HEK293 (cell line): ENCODE measurements around the gene PKHD1.

Experiments
- CTCF ChIA-PET: fragments of 350-600 bp; formaldehyde crosslinking; extraction: SDS; loops from one replicate; lab custom pipeline; 2021; ENCODE audit warnings: antibody characterized with exemption; lab: Yijun Ruan, JAX
- POLR2A ChIA-PET: fragments of 300-600 bp; formaldehyde crosslinking; extraction: SDS; loops from one replicate; lab custom pipeline; 2020; ENCODE audit warnings: antibody characterized with exemption, inconsistent platforms; lab: Yijun Ruan, JAX
- H3K27ac ChIP-seq: fragments of 200-500 bp; sonication (Bioruptor generic); 2 replicates; pipeline ENCODE4 v1.5.1; 2014; ENCODE audit warnings: low read depth, low read length, control low read depth, inconsistent platforms; ENCODE audit errors: extremely low read depth
- H3K36me3 ChIP-seq, 2 experiments: fragments of 200-500 bp in 1 of 2; sonication (Bioruptor generic) in 1 of 2; 1 replicate in 1 of 2; 2 replicates in 1 of 2; pipeline ENCODE4 v1.5.1; 2014 to 2017; ENCODE audit warnings: inconsistent platforms in 2 of 2, low read length in 2 of 2; ENCODE audit not compliant: control insufficient read depth in 2 of 2, insufficient read depth in 1 of 2
- H3K4me1 ChIP-seq: fragments of 200-500 bp; sonication (Bioruptor generic); 2 replicates; pipeline ENCODE4 v1.5.1; 2014; ENCODE audit warnings: mild to moderate bottlenecking, low read length, inconsistent platforms; ENCODE audit not compliant: control insufficient read depth, insufficient read depth
- H3K4me3 ChIP-seq: 2 replicates; pipeline ENCODE4 v1.5.1; 2011; ENCODE audit warnings: low read depth, mild to moderate bottlenecking, control low read depth, low read length, moderate library complexity
- H3K9me3 ChIP-seq: fragments of 200-500 bp; sonication (Bioruptor generic); 2 replicates; pipeline ENCODE4 v1.5.1; 2014; ENCODE audit warnings: low read depth, low read length, inconsistent platforms; ENCODE audit not compliant: control insufficient read depth, insufficient read depth
- GLIS1 ChIP-seq: fragments of 450-650 bp; formaldehyde crosslinking; IDR thresholded peaks from 2 replicates; pipeline ENCODE4 v1.5.1; 2016; ENCODE audit warnings: missing biosample characterization, missing genetic modification characterization
- HOXA7 ChIP-seq: sonication (generic); formaldehyde crosslinking; IDR thresholded peaks from 2 replicates; pipeline ENCODE4 v1.8.1; 2022; ENCODE audit warnings: missing genetic modification reagents, borderline replicate concordance
- HOXD13 ChIP-seq: sonication (generic); formaldehyde crosslinking; IDR thresholded peaks from 2 replicates; pipeline ENCODE4 v1.8.0; 2022; ENCODE audit warnings: missing genetic modification reagents, borderline replicate concordance
- IKZF3 ChIP-seq: fragments of 450-650 bp; IDR thresholded peaks from 2 replicates; pipeline ENCODE4 v1.5.0; 2018; ENCODE audit warnings: missing biosample characterization, mild to moderate bottlenecking, missing genetic modification characterization, moderate library complexity
- INSM2 ChIP-seq: fragments of 450-650 bp; formaldehyde crosslinking; IDR thresholded peaks from 2 replicates; pipeline ENCODE4 v1.5.1; 2016; ENCODE audit warnings: missing biosample characterization, missing genetic modification characterization
- YY1 ChIP-seq: fragments of 450-650 bp; formaldehyde crosslinking; IDR thresholded peaks from 2 replicates; pipeline ENCODE4 v1.5.1; 2018; ENCODE audit warnings: missing biosample characterization, missing genetic modification characterization
- YY2 ChIP-seq: fragments of 450-650 bp; formaldehyde crosslinking; IDR thresholded peaks from 2 replicates; pipeline ENCODE4 v1.5.1; 2016; ENCODE audit warnings: missing biosample characterization, missing genetic modification characterization
- ZBTB1 ChIP-seq: fragments of 450-650 bp; formaldehyde crosslinking; IDR thresholded peaks from 2 replicates; pipeline ENCODE4 v1.5.1; 2016; ENCODE audit warnings: missing biosample characterization, missing genetic modification characterization
- ZBTB8A ChIP-seq: fragments of 450-650 bp; formaldehyde crosslinking; IDR thresholded peaks from 2 replicates; pipeline ENCODE4 v1.5.1; 2016; ENCODE audit warnings: missing biosample characterization, missing genetic modification characterization
- ZNF140 ChIP-seq: fragments of 450-650 bp; formaldehyde crosslinking; IDR thresholded peaks from 2 replicates; pipeline ENCODE4 v1.5.1; 2016; ENCODE audit warnings: missing biosample characterization, missing genetic modification characterization
- ZNF174 ChIP-seq: fragments of 450-650 bp; formaldehyde crosslinking; IDR thresholded peaks from 2 replicates; pipeline ENCODE4 v1.5.0; 2017; ENCODE audit warnings: missing biosample characterization, mild to moderate bottlenecking, missing genetic modification characterization
- ZNF350 ChIP-seq: fragments of 450-650 bp; formaldehyde crosslinking; IDR thresholded peaks from 2 replicates; pipeline ENCODE4 v1.5.0; 2017; ENCODE audit warnings: missing biosample characterization, mild to moderate bottlenecking, missing genetic modification characterization
- ZNF48 ChIP-seq: fragments of 450-650 bp; formaldehyde crosslinking; IDR thresholded peaks from 2 replicates; pipeline ENCODE4 v1.5.1; 2016; ENCODE audit warnings: missing biosample characterization, missing genetic modification characterization
- ZNF561 ChIP-seq: fragments of 450-650 bp; IDR thresholded peaks from 2 replicates; pipeline ENCODE4 v1.5.1; 2018; ENCODE audit warnings: missing biosample characterization, missing genetic modification characterization, borderline replicate concordance
- ZNF624 ChIP-seq: fragments of 450-650 bp; formaldehyde crosslinking; IDR thresholded peaks from 2 replicates; pipeline ENCODE4 v1.5.1; 2017; ENCODE audit warnings: missing biosample characterization, missing genetic modification characterization
- ZNF677 ChIP-seq: fragments of 450-650 bp; IDR thresholded peaks from 2 replicates; pipeline ENCODE4 v1.5.0; 2018; ENCODE audit warnings: missing biosample characterization, mild to moderate bottlenecking, missing genetic modification characterization, moderate library complexity
- ZNF707 ChIP-seq: fragments of 450-650 bp; formaldehyde crosslinking; IDR thresholded peaks from 2 replicates; pipeline ENCODE4 v1.5.1; 2016; ENCODE audit warnings: missing biosample characterization, missing genetic modification characterization
- ZNF76 ChIP-seq: fragments of 450-650 bp; formaldehyde crosslinking; IDR thresholded peaks from 2 replicates; pipeline ENCODE4; 2016; ENCODE audit warnings: low read depth, missing biosample characterization, missing genetic modification characterization, borderline replicate concordance
- TF ChIP-seq, protein P1 (sequence below): fragments of 450-650 bp; formaldehyde crosslinking; IDR thresholded peaks from 2 replicates; pipeline ENCODE4 v1.5.1; 2016; ENCODE audit warnings: missing biosample characterization, missing genetic modification characterization
- TF ChIP-seq, protein P2 (sequence below): IDR thresholded peaks from 2 replicates; pipeline ENCODE4 v1.6.1; 2011; ENCODE audit warnings: mild to moderate bottlenecking, low read depth, low read length, borderline replicate concordance
- TF ChIP-seq, protein P3 (sequence below): fragments of 450-650 bp; formaldehyde crosslinking; IDR thresholded peaks from 2 replicates; pipeline ENCODE4 v1.5.1; 2017; ENCODE audit warnings: missing biosample characterization, missing genetic modification characterization

The PKHD1 gene

DNA sequence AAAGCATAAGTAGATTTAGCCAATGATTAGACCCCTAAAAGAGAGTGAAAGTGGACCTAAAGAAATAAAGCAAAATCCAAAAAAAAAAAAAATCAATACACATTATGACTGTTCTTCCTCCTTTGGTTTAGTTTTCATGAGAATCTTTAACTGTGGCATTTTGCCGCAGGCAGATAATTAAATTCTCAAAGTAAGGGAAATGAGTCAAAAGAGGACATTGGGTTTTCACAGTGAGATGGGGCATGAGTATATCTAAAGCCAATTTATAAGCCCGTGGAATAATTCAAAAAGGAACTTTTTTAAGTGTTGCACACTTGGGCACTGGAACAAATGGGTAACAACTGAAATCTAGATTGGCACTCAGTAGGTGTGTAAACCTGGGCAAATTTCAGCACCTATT, 230.3 kb downstream of the PKHD1 start:
- Histone ChIP-seq H3K27ac (no peak overlapping the region), H3K36me3 (no peaks in the 10 kb centered on the region), H3K9me3 (no peaks in the 10 kb centered on the region), H3K4me3 (no peak overlapping the region), H3K4me1 (no peaks in the 10 kb centered on the region)
- POLR2A ChIA-PET, result no interaction called here
- TF ChIP-seq ZBTB8A (tag by site-specific recombination), result no peak
- TF ChIP-seq IKZF3, result no peak
- TF ChIP-seq, protein P1, sequence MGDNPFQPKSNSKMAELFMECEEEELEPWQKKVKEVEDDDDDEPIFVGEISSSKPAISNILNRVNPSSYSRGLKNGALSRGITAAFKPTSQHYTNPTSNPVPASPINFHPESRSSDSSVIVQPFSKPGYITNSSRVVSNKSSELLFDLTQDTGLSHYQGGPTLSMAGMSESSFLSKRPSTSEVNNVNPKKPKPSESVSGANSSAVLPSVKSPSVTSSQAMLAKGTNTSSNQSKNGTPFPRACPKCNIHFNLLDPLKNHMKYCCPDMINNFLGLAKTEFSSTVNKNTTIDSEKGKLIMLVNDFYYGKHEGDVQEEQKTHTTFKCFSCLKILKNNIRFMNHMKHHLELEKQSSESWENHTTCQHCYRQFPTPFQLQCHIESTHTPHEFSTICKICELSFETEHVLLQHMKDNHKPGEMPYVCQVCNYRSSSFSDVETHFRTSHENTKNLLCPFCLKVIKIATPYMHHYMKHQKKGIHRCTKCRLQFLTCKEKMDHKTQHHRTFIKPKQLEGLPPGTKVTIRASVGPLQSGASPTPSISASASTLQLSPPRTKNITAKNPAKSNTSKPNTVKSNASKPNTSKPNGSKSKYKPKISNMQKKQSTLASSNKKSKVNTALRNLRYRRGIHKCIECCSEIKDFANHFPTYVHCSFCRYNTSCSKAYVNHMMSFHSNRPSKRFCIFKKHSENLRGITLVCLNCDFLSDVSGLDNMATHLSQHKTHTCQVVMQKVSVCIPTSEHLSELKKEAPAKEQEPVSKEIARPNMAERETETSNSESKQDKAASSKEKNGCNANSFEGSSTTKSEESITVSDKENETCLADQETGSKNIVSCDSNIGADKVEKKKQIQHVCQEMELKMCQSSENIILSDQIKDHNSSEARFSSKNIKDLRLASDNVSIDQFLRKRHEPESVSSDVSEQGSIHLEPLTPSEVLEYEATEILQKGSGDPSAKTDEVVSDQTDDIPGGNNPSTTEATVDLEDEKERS (tag by site-specific recombination), result no peak
- TF ChIP-seq, protein P2, sequence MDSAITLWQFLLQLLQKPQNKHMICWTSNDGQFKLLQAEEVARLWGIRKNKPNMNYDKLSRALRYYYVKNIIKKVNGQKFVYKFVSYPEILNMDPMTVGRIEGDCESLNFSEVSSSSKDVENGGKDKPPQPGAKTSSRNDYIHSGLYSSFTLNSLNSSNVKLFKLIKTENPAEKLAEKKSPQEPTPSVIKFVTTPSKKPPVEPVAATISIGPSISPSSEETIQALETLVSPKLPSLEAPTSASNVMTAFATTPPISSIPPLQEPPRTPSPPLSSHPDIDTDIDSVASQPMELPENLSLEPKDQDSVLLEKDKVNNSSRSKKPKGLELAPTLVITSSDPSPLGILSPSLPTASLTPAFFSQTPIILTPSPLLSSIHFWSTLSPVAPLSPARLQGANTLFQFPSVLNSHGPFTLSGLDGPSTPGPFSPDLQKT, result no peak
- TF ChIP-seq ZBTB1 (tag by site-specific recombination), result no peak
- TF ChIP-seq ZNF677, result no peak
- no peak for TF ChIP-seq YY2 (tag by site-specific recombination)
- no peak for TF ChIP-seq YY1
- TF ChIP-seq GLIS1 (tag by site-specific recombination), result no peak
- no peak for TF ChIP-seq HOXA7
- CTCF ChIA-PET, result no interaction called here

DNA sequence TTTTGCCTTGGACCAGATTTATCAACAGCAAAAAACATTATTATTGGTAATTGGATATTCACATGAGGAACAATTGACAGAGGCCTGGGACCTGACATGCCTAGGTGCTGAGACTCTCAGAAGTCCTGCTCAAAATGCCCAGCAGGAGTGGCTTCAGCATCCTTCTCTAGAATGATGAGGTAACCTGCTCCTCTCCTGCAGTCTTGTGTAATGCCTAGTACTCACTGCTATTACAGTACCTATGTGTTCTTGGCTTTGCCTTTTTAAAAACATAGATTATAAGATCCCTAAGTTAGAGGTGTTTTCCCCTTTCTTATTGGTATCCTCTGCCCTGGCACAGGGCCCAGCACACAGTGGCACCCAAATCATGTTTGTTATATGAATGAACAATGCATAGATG, 230.9 kb downstream of the PKHD1 start:
- CTCF ChIA-PET, result no interaction called here
- Histone ChIP-seq H3K27ac (no peak overlapping the region), H3K9me3 (no peaks in the 10 kb centered on the region), H3K4me3 (no peak overlapping the region), H3K36me3 (no peaks in the 10 kb centered on the region), H3K4me1 (no peaks in the 10 kb centered on the region)
- POLR2A ChIA-PET, result no interaction called here
- TF ChIP-seq ZNF624 (tag by site-specific recombination), result no peak
- TF ChIP-seq ZNF174 (tag by site-specific recombination), result no peak
- no peak for TF ChIP-seq ZNF707 (tag by site-specific recombination)
- TF ChIP-seq, protein P3, sequence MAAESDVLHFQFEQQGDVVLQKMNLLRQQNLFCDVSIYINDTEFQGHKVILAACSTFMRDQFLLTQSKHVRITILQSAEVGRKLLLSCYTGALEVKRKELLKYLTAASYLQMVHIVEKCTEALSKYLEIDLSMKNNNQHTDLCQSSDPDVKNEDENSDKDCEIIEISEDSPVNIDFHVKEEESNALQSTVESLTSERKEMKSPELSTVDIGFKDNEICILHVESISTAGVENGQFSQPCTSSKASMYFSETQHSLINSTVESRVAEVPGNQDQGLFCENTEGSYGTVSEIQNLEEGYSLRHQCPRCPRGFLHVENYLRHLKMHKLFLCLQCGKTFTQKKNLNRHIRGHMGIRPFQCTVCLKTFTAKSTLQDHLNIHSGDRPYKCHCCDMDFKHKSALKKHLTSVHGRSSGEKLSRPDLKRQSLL (tag by site-specific recombination), result no peak
- no peak for TF ChIP-seq ZNF76 (tag by site-specific recombination)
- TF ChIP-seq ZNF140 (tag by site-specific recombination), result no peak
- no peak for TF ChIP-seq INSM2 (tag by site-specific recombination)
- TF ChIP-seq ZNF350, result no peak
- TF ChIP-seq ZNF561 (tag by site-specific recombination), result no peak
- TF ChIP-seq HOXD13 (CRISPR knock-in tag), result no peak
- TF ChIP-seq ZNF48, result no peak
